GM18909 (cell line): ENCODE data around the gene ELP6.
"Not testable (repeated sequence)": the region's sequence is repeated elsewhere in the genome, so short reads cannot be mapped to it uniquely, and the experiment has no call there.

Source experiments
- ATAC-seq: cut with Tn5 transposase; IDR thresholded peaks from one replicate; pipeline ENCODE4 v1.9.1; 2021; ENCODE audit warnings: mild to moderate bottlenecking; ENCODE audit not compliant: unreplicated experiment, poor library complexity

ELP6 gene

DNA sequence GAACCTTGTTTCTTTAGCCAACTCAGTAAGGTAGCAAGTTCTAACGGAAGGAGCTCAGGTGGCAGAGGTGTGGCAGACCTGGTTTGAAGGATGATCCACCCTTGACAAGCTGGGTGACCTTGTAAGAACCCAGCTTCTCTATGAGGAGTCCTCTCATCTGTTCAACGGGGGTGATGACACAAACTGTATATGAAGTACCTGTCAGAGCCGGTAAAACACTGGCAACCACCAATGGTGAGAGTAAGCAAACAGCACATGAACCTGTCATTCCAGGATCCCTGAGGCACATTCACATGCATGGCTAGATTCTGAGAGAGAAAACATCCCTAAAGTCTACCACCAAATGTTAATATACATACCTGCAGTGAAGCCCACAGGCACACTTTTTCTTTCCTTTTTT is 40.1 kb downstream of the ELP6 start:
- no peak for ATAC-seq

DNA sequence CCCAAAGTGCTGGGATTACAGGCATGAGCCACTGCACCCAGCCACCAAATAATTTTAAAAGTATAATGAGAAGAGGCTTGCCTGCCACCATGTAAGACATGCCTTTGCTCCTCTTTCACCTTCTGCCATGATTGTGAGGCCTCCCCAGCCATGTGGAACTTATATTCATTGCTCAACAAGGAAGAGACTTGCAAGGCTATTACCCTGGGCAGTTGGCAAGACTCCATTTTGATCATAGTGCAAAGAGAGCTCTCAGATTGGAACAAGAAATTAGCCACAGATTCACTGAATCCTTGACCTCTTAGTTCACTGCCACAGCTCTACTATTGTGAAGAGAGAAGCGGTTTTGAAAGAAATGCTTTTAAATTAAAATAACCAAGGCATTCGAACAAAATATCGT is 43.9 kb downstream of the ELP6 start:
- no peak for ATAC-seq

DNA sequence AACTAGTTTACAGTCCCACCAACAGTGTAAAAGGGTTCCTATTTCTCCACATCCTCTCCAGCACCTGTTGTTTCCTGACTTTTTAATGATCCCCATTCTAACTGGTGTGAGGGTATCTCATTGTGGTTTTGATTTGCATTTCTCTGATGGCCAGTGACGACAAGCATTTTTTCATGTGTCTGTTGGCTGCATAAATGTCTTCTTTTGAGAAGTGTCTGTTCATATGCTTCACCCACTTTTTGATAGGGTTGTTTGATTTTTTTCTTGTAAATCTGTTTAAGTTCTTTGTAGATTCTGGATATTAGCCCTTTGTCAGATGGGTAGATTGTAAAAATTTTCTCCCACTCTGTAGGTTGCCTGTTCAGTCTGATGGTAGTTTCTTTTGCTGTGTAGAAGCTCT is 45.2 kb downstream of the ELP6 start:
- not testable (repeated sequence) for ATAC-seq

DNA sequence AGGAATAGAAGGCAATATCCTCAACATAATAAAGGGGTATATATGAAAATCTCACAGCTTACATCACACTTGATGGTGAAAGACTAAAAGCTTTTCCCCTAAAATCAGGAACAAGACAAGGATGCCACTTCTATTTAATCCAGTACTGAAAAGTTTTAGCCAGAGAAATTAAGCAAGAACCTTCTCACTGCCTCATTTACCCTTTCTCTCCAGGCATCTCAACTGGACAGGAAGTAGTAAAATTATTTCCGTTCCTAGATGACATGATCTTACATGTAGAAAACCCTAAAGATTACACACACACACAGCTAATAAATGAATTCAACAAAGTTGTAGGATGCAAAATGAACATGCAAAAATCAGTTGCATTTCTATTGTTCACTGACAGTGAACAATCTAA is 48.9 kb downstream of the ELP6 start:
- ATAC-seq = no peak

DNA sequence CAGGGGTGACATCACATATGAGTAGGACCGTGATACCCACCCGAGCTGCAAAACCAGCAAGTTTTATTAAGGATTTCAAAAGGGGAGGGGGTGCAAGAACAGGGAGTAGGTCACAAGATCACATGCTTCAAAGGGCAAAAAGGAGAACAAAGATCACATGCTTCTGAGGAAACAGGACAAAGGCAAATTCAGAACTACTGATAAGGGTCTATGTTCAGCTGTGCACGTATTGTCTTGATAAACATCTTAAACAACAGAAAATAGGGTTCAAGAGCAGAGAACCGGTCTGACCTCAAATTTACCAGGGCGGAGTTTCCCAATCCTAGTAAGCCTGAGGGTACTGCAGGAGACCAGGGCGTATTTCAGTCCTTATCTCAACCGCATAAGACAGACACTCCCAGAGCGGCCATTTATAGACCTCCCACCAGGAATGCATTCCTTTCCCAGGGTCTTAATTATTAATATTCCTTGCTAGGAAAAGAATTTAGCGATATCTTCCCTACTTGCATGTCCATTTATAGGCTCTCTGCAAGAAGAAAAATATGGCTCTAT is 53.9 kb downstream of the ELP6 start:
- not testable (repeated sequence) for ATAC-seq

DNA sequence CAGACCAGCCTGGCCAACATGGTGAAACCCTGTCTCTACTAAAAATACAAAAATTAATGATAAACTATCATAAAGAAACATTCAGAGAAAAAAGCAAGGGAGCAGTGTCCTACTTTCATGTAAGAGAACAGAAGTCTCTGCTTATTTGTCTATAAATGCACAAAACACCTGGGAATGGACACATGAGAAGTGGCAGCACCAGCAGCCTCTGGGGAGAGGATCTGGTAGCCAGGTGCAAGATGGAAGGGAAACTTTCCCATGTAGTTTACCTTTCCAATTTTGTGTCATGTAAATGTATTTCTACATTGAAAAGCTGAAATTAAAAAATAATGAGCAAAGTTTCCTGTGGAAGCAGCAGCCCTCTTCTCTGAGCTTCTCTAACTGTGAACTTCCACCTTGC is 56.5 kb downstream of the ELP6 start:
- no peak for ATAC-seq

DNA sequence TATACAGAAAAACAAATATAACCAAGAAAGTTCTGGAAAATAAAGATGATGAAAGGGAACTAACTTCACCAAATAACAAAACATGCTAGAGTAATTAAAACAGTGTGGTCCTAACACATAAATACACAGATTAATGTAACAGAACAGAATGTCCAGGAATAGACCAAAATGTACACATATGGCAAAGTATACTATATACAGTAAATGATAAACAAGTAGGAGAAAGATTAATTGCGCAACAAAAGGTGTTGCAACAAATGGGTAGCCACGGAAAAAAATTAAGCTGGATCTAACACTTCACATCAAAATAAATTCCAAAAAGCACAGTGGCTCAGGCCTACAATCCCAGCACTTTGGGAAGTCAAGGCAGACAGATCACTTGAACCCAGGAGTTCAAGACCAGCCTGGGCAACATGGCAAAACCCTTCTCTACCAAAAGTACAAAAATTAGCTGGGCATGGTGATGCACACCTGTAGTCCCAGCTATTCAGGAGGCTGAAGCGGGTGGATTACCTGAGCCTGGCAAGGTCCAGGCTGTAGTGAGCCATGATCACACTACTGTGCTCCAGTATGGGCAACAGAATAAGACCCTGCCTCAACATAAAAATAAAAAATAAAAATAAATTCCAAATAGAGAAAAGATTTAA is 57.6 kb downstream of the ELP6 start:
- ATAC-seq = no peak

DNA sequence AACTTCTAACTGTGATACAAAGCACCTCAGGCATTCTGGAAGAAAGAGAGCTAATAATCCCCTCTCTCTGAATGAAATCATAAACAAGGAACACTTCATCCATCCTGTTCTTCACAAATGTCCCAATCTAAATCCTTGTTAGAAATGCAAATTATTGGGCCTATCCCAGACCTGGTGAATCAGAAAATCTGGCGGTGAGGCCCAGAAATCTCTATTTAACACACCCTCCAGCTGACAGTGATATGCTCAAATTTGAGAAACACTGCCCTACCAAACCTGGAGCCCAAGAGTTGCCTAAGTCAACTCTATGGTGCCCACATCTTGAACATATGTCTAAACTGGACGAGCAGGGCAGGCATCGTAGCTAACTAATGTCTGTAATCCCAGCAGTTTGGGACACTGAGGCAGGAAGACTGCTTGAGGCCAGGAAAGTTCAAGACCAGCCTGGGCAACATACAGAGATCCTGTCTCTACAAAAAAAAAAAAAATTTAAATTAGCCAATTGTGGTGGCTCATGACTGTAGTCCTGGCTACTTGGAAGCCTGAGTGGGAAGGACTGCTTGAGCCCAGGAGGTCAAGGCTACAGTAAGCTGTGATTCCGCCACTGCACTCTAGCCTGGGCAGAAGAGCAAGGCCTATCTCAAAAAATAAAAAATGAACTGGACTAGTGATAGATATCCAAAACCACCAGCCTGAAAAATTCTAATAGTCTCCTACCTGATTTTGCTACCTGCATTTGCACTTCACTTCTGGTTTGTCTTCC is 60.9 kb downstream of the ELP6 start:
- no peak for ATAC-seq
